Mucosa of gallbladder (tissue), 1 donor: ENCODE data around the gene ACOT7. TPM values are rescaled to one million over a fixed set of nuclear protein-coding genes. Genes with fewer than 3 reads are reported as not detected.

Experiments
- DNase-seq: peaks from one replicate; pipeline ENCODE4 v3.0.0-alpha.2; 2020; ENCODE audit warnings: low spot score
- total RNA-seq: library from RNA; stranded (reverse); gene quantifications from one replicate; pipeline ENCODE4 v1.2.1, GENCODE V29; 2021
- donor health status: DM: no; HTN: no; CAD: no.

Gene ACOT7
- total RNA-seq, 1 donor from 2014 or later = 21.4 TPM

DNA sequence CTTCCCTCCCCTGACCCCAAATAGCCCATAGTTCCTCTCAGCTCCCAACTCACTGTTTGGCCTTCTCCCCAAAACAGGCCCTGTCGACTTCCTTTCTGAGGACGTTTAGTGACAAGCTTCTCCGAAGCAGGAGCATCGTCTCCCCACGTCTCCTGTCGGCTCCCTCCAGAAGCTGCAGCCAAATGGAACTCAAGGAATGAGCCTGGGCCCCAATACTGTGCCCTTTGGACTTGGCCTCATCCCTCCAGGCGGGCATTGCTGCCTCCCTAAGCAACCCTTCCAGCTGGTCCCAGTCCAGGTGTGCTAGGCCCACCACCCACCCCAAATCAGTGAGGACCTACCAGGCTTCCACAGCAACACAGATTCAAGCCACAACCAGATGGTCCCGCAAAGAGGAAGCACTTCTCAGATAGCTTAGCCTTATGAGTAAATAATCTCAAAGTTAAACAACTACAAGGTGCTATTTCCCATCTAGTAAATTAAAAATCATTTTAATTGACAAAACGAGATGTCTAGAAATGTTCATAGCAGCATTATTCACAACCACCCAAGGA is 33.0 kb downstream of the ACOT7 start:
- DNase-seq = no peak

DNA sequence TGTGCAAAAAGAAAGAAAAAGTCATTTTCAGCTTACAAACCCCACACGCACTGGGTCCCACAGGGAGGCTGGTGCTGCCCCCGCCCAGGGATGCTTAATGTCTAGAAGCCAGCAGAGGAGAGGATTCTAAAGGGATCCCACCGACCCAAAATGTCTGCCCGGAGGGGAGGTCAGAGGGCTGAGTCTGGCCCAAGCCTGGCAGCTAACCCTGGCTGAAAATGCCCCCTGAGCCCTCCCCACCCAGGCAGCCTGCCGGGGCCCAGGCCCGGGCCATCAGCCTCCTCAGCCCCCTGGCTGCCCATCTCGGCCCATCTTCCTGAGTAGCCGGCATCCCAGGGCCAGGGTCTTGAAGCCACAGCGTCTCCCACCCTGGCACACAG is 33.5 kb downstream of the ACOT7 start:
- no peak for DNase-seq

DNA sequence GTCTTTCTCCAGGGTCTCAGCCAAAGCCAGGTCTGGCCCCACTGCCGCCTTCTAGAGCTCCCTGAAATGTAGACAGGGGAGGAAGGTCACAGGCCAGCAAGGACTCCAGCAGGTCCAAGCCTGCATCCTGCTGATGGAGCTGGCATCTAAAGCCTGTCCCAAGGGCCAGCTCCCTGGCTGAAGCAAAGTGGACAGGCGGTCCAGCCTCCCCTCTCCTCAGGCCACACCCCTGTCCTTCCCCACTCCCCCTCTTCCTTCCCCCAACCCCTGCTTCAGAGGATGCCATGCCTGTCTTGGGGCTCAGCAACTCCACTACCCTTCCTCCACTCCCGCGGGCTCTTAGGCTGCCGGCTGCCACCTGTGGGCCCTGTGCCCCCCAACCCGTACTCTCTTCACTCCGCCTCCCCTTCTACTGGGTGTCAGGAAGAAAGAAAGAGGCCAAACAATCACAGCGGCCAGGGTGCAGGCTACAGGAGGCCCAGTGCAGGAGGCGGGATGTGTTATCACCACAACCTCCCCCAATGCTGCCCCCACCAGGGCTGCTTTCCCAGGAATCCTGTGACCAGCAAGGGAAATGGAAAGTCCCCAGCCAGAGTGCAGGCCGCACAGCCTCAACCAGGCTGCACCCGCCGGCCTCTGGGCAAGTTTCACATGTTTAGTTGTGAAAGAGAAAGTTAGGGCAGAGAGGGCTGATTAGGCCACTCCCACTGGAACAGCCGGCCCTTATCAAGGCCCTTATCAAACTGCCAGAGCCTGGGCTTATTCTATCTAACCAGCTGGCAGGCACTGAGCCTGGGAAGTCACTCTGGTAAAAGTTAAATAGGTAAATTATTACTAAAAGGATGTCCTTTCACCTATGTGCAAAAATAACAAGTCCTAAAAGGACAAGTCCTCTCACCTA is 34.1 kb downstream of the ACOT7 start:
- peak; percentile 76 for DNase-seq

DNA sequence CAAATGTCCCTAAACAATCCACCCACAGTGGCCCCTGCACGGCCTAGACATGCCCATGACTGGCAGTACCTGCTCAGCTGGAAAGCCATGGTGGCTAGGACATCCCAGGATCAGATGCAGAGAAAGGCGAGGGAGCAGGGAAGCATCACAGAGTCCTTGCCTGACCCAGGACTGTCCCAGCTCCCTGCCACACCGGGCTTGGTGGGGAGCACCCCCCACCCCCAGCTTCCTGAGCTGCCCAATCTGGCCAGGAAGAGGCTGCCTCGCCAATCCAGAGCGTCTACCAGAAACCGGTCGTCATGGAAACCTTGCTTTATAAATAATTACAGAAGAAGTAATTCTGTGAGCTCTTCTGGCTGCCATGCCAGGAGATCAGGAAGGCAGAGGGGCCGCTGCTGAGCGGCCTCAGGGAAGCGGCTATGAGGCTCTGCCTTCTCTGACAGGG is 34.8 kb downstream of the ACOT7 start:
- DNase-seq = peak; percentile 31

DNA sequence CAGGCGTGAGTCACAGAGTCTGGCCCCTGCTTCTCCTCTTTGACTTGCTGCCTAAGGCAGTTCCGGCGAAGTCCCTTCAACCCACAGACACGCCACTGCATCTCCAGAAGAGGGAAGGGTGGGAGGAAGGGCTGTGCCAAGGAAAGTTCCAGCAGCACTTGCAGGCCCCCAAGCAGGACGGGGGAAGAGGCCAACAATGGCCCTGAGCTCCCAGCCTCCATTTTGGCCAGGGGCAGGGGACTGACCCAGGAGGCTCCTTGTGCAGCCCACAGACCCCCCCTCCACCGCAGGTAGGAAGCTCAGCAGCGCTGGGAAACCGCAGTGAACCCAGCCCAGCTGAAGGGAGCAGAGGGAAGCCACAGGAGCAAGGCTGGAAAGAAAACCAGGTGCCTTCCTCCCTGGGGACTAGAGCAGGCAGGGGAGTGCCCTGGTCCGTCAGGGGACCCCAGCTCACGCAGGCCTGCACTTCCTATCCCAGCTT is 35.4 kb downstream of the ACOT7 start:
- DNase-seq = no peak

DNA sequence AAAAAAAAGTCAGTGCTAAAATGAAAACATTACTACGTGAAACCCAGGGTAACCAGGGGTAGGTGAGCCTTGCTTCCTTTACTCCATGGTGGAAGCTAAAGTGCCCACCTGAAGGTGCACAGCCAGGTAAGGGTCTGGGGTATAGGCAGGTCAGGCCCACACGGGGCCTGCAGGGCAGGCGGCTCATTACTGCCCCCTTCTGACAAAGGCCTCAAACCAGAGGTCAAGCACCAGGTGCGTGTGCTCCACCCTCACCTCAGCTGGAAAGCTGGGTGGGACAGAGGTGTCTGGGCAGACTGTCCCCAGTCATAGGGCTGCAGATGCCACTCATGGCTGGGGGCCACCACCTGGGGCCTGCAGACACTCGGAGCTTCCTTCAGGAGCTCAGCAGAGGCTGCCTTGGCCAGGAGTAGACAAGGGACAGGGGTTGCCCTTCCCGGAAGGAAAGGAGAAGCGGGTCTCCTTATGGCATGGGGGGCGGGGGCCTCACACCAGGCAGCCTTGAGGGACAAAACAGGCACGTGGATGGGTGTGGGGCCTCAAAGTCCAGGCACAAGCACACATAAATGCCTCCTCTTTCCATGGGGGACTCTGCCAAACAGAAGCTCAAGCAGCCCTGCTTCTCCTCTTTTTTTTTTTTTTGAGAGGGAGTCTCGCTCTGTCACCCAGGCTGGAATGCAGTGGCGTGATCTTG is 36.2 kb downstream of the ACOT7 start:
- no peak for DNase-seq

DNA sequence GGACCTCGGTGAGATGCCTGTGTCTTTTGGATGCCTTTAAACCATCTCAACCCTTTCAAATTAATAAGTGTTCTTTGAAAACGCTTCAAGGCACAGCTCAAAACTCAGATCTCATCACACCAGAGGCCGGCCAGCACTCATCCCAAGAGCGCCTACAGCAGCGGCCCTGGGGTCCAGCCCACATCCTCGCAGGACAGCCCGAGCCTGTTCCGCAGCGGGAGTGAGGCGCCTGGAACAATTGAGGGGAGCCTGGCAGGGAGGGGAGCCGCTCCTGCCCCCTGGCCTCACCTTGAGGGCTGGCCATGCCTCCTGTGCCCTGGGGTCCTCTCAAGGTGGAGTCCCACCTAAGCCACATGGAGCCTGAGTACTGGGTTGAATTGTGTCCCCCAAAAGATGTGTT is 37.9 kb downstream of the ACOT7 start:
- no peak for DNase-seq

DNA sequence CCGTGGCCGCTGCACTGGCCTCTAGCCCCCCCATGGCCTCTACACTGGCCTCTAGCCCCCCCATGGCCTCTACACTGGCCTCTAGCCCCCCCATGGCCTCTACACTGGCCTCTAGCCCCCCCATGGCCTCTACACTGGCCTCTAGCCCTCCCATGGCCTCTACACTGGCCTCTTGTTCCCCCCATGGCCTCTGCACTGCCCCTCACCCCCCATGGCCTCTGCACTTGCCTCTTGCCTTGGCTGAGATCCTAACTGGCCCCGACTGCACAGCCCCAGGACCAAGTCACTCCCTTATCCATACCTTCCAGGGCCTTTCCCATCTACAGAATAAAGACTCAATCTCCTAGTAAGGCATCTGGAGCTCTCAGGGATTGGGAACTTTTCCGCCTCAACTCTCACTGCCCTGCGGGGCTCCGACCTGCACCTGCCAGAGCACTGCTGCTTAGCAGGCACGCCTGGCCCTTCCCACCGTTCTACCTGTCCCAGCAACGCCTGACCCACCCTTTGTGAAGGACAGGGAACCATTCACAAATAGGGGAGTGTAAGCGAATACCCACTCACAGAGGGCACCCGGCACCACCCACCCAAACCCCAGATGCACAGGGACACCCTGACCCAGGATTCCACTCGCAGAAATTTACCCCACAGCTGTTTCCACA is 38.8 kb downstream of the ACOT7 start:
- DNase-seq = no peak

DNA sequence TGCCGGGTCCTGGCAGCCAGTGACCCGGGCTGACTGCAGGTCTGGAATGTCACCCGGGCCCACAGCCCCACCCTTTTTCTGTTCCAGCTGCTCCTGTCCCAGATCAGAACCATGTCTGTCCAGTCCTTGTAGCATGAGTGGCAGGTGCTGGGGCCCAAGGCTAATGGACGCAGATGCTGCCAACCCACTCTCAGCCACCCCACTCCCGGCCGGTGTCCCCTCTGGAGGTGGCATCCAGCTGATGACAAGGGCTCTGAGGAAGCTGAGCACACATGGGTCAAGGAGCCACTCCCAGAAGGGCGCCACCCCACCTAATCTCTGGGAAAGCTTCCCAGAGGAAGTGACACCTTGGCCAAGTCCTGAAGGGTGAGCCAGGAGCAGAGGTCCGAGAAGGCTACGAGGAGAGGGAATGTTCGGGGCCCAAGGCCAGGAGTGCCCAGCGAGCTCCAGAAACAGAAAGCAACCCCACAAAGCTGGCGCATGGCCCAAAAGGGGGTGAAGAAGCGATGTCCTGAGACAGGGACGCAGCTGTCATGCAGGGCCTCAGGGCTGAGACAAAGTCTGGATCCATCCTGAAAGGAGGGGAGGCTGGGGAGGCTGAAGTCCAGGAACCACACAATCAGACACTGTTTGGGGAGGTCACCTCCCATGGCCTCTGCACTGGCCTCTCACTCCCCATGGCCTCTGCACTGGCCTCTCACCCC is 39.5 kb downstream of the ACOT7 start:
- DNase-seq = no peak

DNA sequence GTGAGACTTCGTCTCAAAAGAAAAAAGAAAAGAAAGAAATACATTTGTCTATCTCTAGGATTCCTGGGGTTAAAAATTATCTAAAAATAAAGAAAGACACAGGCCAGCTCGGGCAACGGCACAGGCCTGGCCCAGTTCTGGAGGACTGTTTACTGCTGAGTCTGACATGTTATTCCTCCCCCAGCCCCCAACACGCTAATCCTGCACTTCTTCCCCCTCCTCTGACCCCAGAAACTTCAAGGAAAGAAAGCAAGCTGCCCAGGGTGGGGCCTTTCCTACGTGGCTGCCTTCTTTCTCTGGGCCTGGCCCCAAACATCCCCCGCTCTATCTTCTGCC is 40.0 kb downstream of the ACOT7 start:
- DNase-seq = no peak

DNA sequence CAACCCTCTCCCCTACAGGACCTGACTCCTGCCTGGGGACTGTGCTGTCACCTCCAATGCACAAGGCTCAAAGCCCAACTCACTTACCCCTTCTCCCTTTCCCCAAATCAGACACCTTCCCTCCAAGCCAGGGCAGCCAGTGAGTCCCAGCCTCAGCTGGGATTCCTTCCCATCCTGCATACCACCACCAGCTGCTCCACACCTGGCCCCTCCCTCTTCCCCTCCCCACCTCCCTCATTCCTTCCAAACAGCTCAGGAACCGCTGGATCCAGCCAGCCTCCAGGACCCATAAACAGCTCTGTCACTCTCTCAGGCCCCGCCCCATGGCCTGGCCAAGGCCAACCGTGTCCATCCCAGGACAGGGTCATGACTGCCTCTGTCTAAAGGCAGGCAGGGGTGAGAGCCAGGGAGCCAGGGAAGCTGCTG is 41.4 kb downstream of the ACOT7 start:
- no peak for DNase-seq

DNA sequence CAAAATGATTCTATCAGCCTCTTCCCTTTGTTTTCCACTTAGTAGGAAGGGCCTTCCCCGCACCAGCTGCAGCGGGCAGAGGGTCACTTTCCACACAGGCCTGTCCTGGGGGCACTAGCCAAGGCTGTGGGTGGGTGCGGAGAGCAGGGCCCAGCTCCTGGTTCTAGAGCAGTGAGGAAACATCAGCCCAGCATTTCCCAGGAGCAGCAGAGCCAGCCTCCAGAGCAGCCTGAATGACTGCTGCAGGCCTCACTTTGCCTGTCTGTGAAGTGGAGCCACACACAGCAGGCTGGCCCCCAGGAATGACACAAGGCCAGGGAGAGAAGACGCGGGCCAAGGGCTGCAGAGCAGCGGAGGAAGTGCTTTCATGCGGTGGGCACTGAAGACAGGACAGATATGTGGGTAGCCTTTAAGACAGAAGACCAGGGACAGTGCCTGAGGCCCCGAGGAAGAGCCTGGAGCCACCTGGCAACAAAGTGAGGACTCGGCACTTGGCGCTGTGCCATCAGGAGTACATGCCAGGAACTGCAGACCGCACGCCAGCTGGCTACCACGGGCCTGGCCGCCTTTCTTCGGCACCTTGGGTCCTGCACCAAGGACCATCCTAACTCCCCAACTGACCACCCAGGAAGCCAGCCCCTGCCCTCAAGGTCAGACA is 42.0 kb downstream of the ACOT7 start:
- peak; percentile 54 for DNase-seq

DNA sequence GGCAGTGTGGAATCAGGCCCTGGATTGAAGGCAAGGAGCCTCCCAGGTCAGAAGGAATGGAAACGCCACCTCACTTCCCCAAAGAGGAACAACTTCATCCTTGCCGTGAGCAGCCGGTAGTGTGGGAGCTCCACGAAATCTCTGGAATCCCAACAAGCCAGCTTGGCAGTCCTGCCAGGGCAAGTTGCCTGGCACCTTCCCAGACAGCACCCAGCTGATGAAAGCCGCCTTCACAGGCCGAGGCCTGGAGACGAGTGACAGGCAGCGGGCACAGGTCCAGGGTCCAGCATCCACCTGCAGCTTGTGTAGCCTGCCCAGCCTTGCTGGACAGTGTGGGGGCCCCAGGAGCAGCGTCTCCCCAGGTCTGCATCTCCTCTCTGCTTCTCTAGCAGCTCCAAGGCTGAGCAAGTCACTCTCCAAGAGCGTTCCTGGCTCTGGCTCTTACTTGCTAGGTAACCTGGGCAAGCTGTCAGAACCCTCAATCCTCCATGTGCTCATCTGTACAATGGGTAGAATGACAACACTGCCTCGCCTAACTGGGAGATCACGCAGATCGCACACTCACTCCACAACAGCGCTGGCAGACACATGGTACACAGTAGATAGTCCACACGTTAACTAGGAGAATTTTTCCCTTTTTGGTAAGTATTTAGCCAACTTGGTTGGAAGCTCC is 43.0 kb downstream of the ACOT7 start:
- peak; percentile 87 for DNase-seq

DNA sequence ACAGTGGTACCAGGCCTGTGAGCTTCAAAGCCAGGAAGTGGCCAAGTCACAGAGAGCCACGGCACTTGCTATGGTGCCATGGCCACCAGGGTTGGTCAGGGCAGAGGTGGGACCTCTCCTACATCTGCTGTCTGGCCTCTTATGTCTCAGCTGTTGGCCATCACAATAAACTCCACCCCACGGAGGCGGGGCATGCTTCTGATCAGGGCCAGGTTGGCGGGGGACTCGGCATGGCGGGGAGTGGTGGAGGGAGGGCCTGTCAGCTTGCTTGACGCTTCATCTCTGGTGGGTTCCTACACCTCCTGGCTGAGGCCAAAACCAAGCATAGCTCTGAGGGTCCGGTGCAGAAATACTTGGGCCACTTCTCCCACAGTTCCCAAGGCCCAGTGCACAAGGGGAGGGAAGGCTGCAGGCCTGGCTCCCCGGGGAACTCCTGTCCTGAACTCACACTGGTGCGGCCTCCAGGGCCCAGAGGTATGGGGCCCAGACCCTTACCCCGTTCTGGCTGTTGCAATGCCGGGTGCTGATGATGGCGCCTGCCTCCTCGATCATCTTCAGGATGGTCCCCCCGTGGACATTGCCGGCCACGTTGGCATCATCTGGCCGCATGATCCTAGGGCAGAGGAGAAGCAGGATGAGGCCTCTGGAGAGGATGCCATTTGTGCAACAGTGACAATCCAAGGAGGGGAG is 44.2 kb downstream of the ACOT7 start:
- DNase-seq = no peak

DNA sequence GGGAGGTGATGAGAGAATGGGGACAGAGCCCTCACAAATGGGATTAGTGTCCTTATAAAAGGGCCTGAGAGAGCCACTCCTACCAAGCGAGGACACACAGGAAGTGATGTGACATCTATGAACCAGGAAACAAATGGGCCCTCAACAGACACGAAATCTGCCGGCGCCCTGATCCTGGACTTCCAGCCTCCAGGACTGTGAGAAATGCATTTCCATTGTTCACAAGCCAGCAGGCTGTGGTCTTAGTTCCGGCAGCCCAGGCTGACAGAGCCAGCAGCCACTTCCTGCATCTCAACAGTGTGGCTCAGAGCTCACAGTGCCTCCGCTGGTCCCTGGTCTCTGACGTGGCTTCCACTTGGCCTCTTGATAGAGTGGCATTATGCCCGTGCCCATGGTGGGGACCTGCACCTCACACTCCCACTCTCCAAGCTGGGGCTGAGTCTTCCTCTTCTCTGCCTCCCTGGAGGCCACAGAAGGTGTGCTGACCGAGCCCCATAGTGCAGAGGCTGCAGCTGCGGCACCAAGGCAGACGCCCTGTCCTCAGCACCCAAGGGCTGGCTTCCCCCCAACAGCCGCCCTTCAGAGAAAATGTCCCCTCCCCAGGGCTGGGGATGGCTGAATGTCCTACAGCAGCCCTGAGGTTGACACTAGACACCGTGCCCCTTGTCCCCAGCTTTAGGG is 44.9 kb downstream of the ACOT7 start:
- DNase-seq = peak; percentile 35

DNA sequence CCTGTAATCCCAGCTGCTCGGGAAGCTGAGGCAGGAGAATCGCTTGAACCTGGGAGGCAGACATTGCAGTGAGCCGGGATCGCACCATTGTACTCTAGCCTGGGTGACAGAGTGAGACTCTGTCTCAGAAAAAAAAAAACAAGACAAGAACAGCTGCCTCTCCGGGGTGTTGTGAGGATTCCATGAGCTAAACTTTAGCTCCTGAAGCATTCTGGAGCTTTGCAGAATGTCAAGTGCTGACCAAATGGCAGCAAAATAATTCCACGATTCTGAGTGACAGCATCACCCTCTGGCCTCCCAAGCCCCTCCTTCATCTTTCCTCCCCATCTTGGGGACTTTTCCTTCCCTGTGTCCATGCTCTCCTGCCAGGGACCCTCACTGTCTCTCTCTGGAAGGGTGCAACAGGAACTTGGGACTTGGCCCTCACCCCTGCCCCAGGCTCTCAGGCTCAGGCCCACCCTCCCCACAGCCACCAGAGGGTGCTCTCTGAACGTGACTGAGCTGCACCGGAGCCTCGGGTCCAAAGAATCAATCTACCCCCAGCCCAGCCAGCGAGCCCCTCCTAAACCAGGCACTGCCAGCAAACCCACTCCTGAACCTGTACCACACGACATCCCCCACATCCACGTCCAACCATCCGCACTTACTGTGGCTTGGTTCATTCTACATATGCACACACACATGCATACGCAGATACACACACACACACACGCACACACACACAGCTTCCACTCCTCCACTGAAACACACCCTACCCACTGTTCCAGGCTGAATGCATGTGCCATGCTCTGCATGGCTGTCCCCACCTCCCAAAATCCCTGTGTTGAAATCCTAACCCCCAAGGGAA is 45.7 kb downstream of the ACOT7 start:
- peak; percentile 32 for DNase-seq

DNA sequence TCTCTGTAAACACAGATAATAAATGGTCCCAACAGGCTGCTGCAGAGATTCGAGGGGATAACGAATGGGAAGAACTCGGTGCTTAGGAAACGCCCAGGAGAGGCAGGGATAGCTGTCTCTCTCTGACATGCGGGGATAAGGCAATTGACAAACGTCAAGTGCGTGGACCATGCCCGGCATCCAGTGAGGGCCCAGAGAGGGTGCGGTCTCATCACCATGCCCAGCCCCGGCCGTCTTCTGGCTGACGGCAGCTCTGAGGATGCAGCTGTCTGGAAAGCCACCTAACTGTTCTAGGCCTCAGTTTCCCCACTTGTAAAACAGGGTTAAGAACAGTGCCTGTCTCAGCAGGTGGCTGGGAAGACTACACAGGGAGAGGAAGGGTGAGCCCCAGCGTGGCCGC is 48.1 kb downstream of the ACOT7 start:
- no peak for DNase-seq

DNA sequence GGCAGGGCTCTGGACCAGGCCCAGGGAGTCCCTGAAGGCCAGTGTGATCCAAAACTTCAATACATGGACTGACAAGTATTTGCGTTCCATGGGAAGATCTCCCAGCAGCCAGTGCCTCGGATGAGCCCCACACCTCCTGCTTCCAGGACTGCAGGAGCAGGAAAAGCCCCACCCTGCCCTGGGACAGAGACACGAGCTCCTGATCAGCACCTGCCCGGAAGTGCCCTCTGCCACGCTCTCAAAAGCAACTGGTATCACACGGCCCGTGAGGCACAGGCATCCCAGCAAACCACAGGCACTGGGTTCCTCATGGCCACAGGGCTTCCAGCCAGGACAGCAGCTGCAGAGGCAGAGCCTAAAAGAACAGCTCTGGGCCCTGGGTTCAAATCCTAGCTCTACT is 48.6 kb downstream of the ACOT7 start:
- no peak for DNase-seq
